Measurements from ENCODE around the gene CTTN.

The CTTN gene

DNA sequence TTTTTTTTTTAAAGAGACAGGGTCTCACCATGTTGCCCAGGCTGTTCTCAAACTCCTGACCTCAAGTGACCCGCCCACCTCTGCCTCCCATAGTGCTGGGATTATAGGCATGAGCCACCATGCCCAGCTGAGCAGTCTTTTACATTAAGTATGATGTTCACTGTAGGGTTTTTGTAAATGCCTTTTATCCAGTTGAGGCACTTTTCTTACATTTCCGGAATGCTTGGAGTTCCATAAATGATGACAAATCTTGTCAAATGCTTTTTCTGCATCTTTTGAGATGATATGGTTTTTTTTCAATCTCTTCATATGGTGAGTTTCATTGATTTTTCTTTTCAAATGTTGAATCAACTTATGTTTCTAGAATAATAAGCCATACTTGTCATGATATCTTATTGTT lies 29.4 kb upstream of the CTTN start:
- Histone ChIP-seq H3K9ac (ENCODE audit: low read depth, low read length, poor library complexity, severe bottlenecking) (no peak overlapping the region), H3K9me3 (ENCODE audit: insufficient read depth, low read depth, low read length) (no peaks in the 10 kb centered on the region), H3F3A (ENCODE audit: low read depth) (peaks cover 7% of the 10 kb centered on the region; the same call in 1 of the 2 replicates), H2AFZ (ENCODE audit: low read length) (no peak overlapping the region), H3K4me1 (ENCODE audit: insufficient read depth, low read length, poor library complexity, severe bottlenecking) (peaks cover 48% of the 10 kb centered on the region), H3K9me2 (replicated peaks; ENCODE audit: low read depth, low read length) (no peaks in the 10 kb centered on the region), H3K4me2 (ENCODE audit: low read depth, low read length, poor library complexity, severe bottlenecking) (no peak overlapping the region), H3K36me3 (ENCODE audit: insufficient read depth, low read length) (peaks cover 22% of the 10 kb centered on the region; the same call in 1 of the 2 replicates), H3K79me2 (ENCODE audit: insufficient read depth, low read length) (peaks cover 6% of the 10 kb centered on the region; the same call in 1 of the 2 replicates), H4K20me1 (ENCODE audit: insufficient read depth, low read length, poor library complexity, severe bottlenecking) (no peaks in the 10 kb centered on the region), H3K27me3 (ENCODE audit: insufficient read depth, low read length, poor library complexity, severe bottlenecking) (no peaks in the 10 kb centered on the region), H3K4me3 (ENCODE audit: low read length, poor library complexity, severe bottlenecking) (no peak overlapping the region)
- no peak for TF ChIP-seq EZH2phosphoT487 (IDR thresholded peaks at IDR 0.05; ENCODE audit: borderline replicate concordance)

DNA sequence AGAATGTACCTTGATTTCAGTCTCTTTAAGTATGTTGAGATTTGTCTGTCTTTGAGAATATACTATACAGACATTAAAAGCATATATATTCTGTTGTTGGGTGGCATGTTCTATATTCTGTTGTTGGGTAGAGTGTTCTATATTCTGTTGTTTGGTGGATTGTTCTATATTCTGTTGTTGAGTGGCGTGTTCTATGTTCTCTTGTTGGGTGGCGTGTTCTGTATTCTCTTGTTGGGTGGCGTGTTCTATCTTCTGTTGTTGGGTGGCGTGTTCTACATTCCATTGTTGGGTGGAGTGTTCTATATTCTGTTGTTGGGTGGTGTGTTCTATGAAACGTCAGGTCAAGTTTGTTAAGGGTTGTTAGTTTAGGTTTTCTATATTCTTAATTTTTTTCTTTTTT lies 27.1 kb upstream of the CTTN start:
- Histone ChIP-seq H3K4me2 (ENCODE audit: low read depth, low read length, poor library complexity, severe bottlenecking) (no peak overlapping the region), H3K4me1 (ENCODE audit: insufficient read depth, low read length, poor library complexity, severe bottlenecking) (peaks cover 27% of the 10 kb centered on the region), H3K9ac (ENCODE audit: low read depth, low read length, poor library complexity, severe bottlenecking) (no peak overlapping the region), H3K27me3 (ENCODE audit: insufficient read depth, low read length, poor library complexity, severe bottlenecking) (no peaks in the 10 kb centered on the region), H4K20me1 (ENCODE audit: insufficient read depth, low read length, poor library complexity, severe bottlenecking) (no peaks in the 10 kb centered on the region), H3K36me3 (ENCODE audit: insufficient read depth, low read length) (peaks cover 44% of the 10 kb centered on the region; the same call in 1 of the 2 replicates), H3K79me2 (ENCODE audit: insufficient read depth, low read length) (peaks cover 6% of the 10 kb centered on the region; the same call in 1 of the 2 replicates), H3K9me3 (ENCODE audit: insufficient read depth, low read depth, low read length) (no peaks in the 10 kb centered on the region), H3K9me2 (replicated peaks; ENCODE audit: low read depth, low read length) (no peaks in the 10 kb centered on the region), H3K4me3 (ENCODE audit: low read length, poor library complexity, severe bottlenecking) (no peak overlapping the region), H3F3A (ENCODE audit: low read depth) (no peaks in the 10 kb centered on the region), H2AFZ (ENCODE audit: low read length) (no peak overlapping the region)
- TF ChIP-seq EZH2phosphoT487 (IDR thresholded peaks at IDR 0.05; ENCODE audit: borderline replicate concordance), result no peak
- TF ChIP-seq, protein P1, sequence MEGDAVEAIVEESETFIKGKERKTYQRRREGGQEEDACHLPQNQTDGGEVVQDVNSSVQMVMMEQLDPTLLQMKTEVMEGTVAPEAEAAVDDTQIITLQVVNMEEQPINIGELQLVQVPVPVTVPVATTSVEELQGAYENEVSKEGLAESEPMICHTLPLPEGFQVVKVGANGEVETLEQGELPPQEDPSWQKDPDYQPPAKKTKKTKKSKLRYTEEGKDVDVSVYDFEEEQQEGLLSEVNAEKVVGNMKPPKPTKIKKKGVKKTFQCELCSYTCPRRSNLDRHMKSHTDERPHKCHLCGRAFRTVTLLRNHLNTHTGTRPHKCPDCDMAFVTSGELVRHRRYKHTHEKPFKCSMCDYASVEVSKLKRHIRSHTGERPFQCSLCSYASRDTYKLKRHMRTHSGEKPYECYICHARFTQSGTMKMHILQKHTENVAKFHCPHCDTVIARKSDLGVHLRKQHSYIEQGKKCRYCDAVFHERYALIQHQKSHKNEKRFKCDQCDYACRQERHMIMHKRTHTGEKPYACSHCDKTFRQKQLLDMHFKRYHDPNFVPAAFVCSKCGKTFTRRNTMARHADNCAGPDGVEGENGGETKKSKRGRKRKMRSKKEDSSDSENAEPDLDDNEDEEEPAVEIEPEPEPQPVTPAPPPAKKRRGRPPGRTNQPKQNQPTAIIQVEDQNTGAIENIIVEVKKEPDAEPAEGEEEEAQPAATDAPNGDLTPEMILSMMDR (conservative IDR thresholded peaks at IDR 0.05; ENCODE audit: low read length), result no peak

DNA sequence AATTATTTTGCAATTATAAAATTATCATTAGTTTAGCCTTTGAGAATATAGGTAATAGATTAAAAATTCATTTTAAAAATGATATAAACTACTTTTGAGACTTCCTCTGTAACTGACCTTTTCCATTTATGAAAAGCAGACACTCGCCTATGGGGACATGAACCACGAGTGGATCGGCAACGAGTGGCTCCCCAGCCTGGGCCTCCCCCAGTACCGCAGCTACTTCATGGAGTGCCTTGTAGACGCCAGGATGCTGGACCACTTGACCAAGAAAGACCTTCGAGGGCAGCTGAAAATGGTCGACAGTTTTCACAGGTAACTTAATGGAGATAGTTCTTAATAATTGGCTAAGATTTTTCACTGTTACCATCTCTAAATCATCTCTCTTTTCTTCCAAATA lies 26.3 kb upstream of the CTTN start:
- no peak for TF ChIP-seq EZH2phosphoT487 (IDR thresholded peaks at IDR 0.05; ENCODE audit: borderline replicate concordance)
- TF ChIP-seq, protein P1 (conservative IDR thresholded peaks at IDR 0.05; ENCODE audit: low read length), result no peak
- Histone ChIP-seq H3K4me3 (ENCODE audit: low read length, poor library complexity, severe bottlenecking) (no peak overlapping the region), H3K36me3 (ENCODE audit: insufficient read depth, low read length) (peaks cover 52% of the 10 kb centered on the region; the same call in 1 of the 2 replicates)

DNA sequence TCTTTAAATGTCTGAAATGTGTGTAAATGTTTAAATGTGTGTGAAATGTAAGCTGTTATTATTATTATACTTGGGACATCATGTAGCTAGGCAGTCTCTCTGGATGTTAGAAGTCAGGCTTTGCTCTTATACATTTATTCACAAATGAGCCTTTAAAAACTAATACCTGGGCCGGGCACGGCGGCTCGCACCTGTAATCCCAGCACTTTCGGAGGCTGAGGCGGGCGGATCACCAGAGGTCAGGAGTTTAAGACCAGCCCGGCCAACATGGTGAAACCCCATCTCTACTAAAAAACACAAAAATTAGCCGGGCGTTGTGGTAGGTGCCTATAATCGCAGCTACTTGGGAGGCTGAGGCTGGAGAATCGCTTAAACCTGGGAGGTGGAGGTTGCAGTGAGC lies 21.7 kb upstream of the CTTN start:
- Histone ChIP-seq H3K36me3 (ENCODE audit: insufficient read depth, low read length) (peaks cover 87% of the 10 kb centered on the region; the same call in 1 of the 2 replicates), H3K4me3 (ENCODE audit: low read length, poor library complexity, severe bottlenecking) (no peak overlapping the region)

More for the DNA sequence above, 26.3 kb upstream of the CTTN start:
- Histone ChIP-seq H3K27me3 (ENCODE audit: insufficient read depth, low read length, poor library complexity, severe bottlenecking) (no peaks in the 10 kb centered on the region), H3K9me2 (replicated peaks; ENCODE audit: low read depth, low read length) (no peaks in the 10 kb centered on the region), H3F3A (ENCODE audit: low read depth) (no peaks in the 10 kb centered on the region), H3K79me2 (ENCODE audit: insufficient read depth, low read length) (peaks cover 6% of the 10 kb centered on the region; the same call in 1 of the 2 replicates), H3K4me2 (ENCODE audit: low read depth, low read length, poor library complexity, severe bottlenecking) (no peak overlapping the region), H3K9me3 (ENCODE audit: insufficient read depth, low read depth, low read length) (no peaks in the 10 kb centered on the region), H3K4me1 (ENCODE audit: insufficient read depth, low read length, poor library complexity, severe bottlenecking) (peaks cover 20% of the 10 kb centered on the region), H2AFZ (ENCODE audit: low read length) (no peak overlapping the region), H4K20me1 (ENCODE audit: insufficient read depth, low read length, poor library complexity, severe bottlenecking) (no peaks in the 10 kb centered on the region), H3K9ac (ENCODE audit: low read depth, low read length, poor library complexity, severe bottlenecking) (no peak overlapping the region)

More for the DNA sequence above, 21.7 kb upstream of the CTTN start:
- TF ChIP-seq, protein P1 (conservative IDR thresholded peaks at IDR 0.05; ENCODE audit: low read length), result no peak
- TF ChIP-seq EZH2phosphoT487 (IDR thresholded peaks at IDR 0.05; ENCODE audit: borderline replicate concordance), result no peak
- Histone ChIP-seq H3K9me2 (replicated peaks; ENCODE audit: low read depth, low read length) (no peaks in the 10 kb centered on the region), H3K4me1 (ENCODE audit: insufficient read depth, low read length, poor library complexity, severe bottlenecking) (no peaks in the 10 kb centered on the region), H3F3A (ENCODE audit: low read depth) (no peaks in the 10 kb centered on the region), H3K9ac (ENCODE audit: low read depth, low read length, poor library complexity, severe bottlenecking) (no peak overlapping the region), H3K79me2 (ENCODE audit: insufficient read depth, low read length) (no peaks in the 10 kb centered on the region), H2AFZ (ENCODE audit: low read length) (no peak overlapping the region), H4K20me1 (ENCODE audit: insufficient read depth, low read length, poor library complexity, severe bottlenecking) (no peaks in the 10 kb centered on the region), H3K4me2 (ENCODE audit: low read depth, low read length, poor library complexity, severe bottlenecking) (no peak overlapping the region), H3K9me3 (ENCODE audit: insufficient read depth, low read depth, low read length) (no peaks in the 10 kb centered on the region), H3K27me3 (ENCODE audit: insufficient read depth, low read length, poor library complexity, severe bottlenecking) (no peaks in the 10 kb centered on the region)
